Left lung (tissue), 10 donors: ENCODE measurements around the gene RALGPS1. TPM values are rescaled to one million over a fixed set of nuclear protein-coding genes. Genes with fewer than 3 reads are reported as not detected.

Source experiments
- ATAC-seq: fragments of 200-7000 bp; cut with Tn5 transposase; one replicate; pipeline ENCODE4 v1.9.1; 2020; ENCODE audit warnings: moderate library complexity
- DNase-seq, 4 donors: peaks; one replicate each; pipeline ENCODE4 v3.0.0-alpha.2; 2013 to 2020
- H3K27ac ChIP-seq, 2 donors: fragments of 200-600 bp; sonication (generic) in 1 of 2; one replicate each; pipeline versions ENCODE4 v1.5.0 to v1.8.0; 2020 to 2021
- H3K27me3 ChIP-seq, 2 donors: fragments of 200-600 bp; sonication (generic) in 1 of 2; one replicate each; pipeline versions ENCODE4 v1.5.0 to v1.8.0; 2020 to 2021
- H3K36me3 ChIP-seq, 2 donors: fragments of 200-600 bp; sonication (generic) in 1 of 2; one replicate each; pipeline versions ENCODE4 v1.5.0 to v1.8.0; 2020 to 2021
- H3K4me1 ChIP-seq, 2 donors: fragments of 200-600 bp; one replicate each; pipeline ENCODE4 v1.8.0; 2021
- H3K4me3 ChIP-seq, 2 donors: fragments of 200-600 bp; sonication (generic) in 1 of 2; one replicate each; pipeline versions ENCODE4 v1.5.0 to v1.8.0; 2020 to 2021; ENCODE audit warnings: mild to moderate bottlenecking in 1 of 2
- H3K9me3 ChIP-seq, 2 donors: fragments of 200-600 bp; sonication (generic) in 1 of 2; one replicate each; pipeline versions ENCODE4 v1.5.0 to v1.8.0; 2020 to 2021
- intact Hi-C, 2 donors: fragments of 100-400 bp; cut with DNase I; formaldehyde crosslinking; loops; one replicate each; pipeline versions ENCODE4 v1.11.2 to v1.14.2; 2022
- polyA plus RNA-seq, 6 donors: library from polyadenylated mRNA; unstranded; fragments of 120-200 nt; gene quantifications; one replicate each; pipeline ENCODE4 v1.2.1, GENCODE V29; 2013; ENCODE audit not compliant: insufficient read length in 6 of 6
- total RNA-seq, 2 donors: library from RNA; stranded (reverse); fragmentation: NEBNext Ultra II Directional; extraction: Animal tissue kit (Norgen Biotek cat#: 25700); gene quantifications; one replicate each; pipeline ENCODE4 v1.2.1, GENCODE V29; 2021
- TF ChIP-seq, protein P1 (sequence below), 2 donors: fragments of 200-600 bp; sonication (generic) in 1 of 2; IDR thresholded peaks; one replicate each; pipeline versions ENCODE4 v1.5.0 to v1.8.0; 2021; ENCODE audit warnings: antibody characterized with exemption in 2 of 2
- donor health status: DM: no; HTN: yes; CAD: no.
- donor health status: DM: no; HTN: no; CAD: no.

Gene RALGPS1
- total and polyA plus RNA-seq, 8 donors = 11.9 to 27.6 (median 21.5) TPM

DNA sequence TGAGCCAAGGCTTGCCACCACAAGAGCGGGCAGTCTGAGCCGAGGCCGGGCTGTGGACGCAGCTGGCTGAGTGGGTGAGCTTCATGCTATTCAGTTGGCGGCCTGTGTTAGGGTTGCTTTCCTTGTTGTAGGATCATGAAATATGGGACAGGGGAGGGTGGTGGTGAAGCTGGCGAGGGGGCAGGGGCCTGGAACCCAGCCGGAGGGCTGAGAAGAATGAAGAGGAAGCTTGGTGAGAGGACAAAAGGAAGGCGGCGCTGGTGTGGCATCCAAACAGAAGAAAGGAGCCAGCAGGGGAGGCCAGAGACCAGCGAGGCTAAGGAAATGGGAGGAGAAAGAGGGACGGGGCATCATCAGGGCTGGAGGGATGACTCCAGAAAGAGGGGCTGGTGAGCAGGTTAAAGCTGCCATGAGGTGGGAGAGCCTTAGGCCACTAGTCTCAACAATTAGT is 18.3 kb downstream of the RALGPS1 start:
- TF ChIP-seq, protein P1, sequence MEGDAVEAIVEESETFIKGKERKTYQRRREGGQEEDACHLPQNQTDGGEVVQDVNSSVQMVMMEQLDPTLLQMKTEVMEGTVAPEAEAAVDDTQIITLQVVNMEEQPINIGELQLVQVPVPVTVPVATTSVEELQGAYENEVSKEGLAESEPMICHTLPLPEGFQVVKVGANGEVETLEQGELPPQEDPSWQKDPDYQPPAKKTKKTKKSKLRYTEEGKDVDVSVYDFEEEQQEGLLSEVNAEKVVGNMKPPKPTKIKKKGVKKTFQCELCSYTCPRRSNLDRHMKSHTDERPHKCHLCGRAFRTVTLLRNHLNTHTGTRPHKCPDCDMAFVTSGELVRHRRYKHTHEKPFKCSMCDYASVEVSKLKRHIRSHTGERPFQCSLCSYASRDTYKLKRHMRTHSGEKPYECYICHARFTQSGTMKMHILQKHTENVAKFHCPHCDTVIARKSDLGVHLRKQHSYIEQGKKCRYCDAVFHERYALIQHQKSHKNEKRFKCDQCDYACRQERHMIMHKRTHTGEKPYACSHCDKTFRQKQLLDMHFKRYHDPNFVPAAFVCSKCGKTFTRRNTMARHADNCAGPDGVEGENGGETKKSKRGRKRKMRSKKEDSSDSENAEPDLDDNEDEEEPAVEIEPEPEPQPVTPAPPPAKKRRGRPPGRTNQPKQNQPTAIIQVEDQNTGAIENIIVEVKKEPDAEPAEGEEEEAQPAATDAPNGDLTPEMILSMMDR (IDR thresholded peaks at IDR 0.05) = no peak
- H3K9me3 ChIP-seq = no peaks in the 10 kb centered on the region

DNA sequence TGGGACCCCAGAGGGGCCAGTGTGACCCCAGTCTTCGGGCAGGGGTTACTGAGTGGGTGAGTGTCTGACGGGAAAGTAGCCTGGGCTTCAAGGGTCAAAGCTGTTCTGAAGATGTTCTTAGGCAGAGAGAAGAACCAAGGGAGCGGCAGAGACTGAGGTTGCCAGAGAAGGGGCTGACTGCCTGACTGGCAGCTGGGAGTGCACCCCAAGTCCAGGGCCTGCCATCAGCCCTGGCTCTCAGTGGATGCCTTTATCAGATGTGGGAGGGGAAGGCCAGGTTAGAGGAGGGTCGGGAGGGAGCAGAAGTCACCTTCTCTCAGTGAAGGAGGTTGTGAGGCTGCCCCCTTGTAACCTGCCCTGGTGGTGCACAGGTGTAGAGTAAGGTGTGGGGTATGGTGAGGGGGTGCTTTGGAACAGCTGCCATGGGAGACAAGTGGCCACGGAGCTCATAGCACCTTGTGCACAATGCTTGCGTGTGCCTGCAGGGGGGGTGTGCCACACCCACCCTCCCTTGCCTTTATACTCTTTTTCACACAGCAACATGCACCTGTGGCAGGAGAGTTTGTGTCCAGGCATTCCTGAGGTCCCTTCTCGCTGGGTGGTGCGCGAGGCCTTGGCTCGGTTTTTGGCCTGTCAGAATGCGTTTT is 18.9 kb downstream of the RALGPS1 start:
- intact Hi-C loops = loop anchor here in 1 of 2 donors (10.0 kb wide), 1 partner anchor 271 kb away; no protein-coding TSS in a partner anchor
- no peak overlapping the region for H3K4me3 ChIP-seq

More for the DNA sequence above, 18.3 kb downstream of the RALGPS1 start:
- no peaks in the 10 kb centered on the region for H3K27me3 ChIP-seq
- no peak for ATAC-seq
- DNase-seq = no peak
- intact Hi-C loops = loop anchor here in 1 of 2 donors (10.0 kb wide), 1 partner anchor 272 kb away; no protein-coding TSS in a partner anchor
- no peak overlapping the region for H3K27ac ChIP-seq
- no peaks in the 10 kb centered on the region for H3K36me3 ChIP-seq
- no peaks in the 10 kb centered on the region for H3K4me1 ChIP-seq
- no peak overlapping the region for H3K4me3 ChIP-seq

DNA sequence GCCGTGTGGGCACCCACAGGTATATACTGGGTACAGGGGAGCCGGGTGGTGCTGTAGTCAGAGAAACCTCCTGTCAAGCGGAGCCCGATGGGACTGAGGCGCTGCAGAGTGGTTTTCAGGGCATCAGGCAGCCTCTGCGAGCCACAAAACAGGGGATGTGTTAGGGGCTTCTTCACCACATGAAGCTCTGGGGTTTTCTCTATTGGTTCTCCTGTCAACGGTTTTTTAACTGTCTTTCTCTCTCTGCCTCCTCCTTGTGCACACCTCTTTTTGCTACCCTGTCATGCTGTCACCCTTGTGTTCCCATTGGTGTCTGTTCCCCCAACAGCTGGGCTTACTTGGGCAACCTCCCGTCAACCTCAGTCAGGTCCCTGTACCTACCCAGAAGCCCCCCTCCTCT is 19.9 kb downstream of the RALGPS1 start:
- DNase-seq (no peak), ATAC-seq (no peak)
- H3K4me3 ChIP-seq = no peak overlapping the region
- intact Hi-C loops = loop anchor here in 1 of 2 donors (10.0 kb wide), 1 partner anchor 270 kb away; no protein-coding TSS in a partner anchor
- H3K9me3 ChIP-seq = no peaks in the 10 kb centered on the region
- H3K36me3 ChIP-seq = no peaks in the 10 kb centered on the region
- H3K27me3 ChIP-seq = no peaks in the 10 kb centered on the region
- H3K27ac ChIP-seq = no peak overlapping the region
- TF ChIP-seq, protein P1 (IDR thresholded peaks at IDR 0.05) = no peak
- H3K4me1 ChIP-seq = no peaks in the 10 kb centered on the region

More for the DNA sequence above, 18.9 kb downstream of the RALGPS1 start:
- no peaks in the 10 kb centered on the region for H3K36me3 ChIP-seq
- no peaks in the 10 kb centered on the region for H3K9me3 ChIP-seq
- DNase-seq (no peak), ATAC-seq (no peak)
- no peaks in the 10 kb centered on the region for H3K4me1 ChIP-seq
- no peak overlapping the region for H3K27ac ChIP-seq
- TF ChIP-seq, protein P1 (IDR thresholded peaks at IDR 0.05) = no peak
- no peaks in the 10 kb centered on the region for H3K27me3 ChIP-seq

DNA sequence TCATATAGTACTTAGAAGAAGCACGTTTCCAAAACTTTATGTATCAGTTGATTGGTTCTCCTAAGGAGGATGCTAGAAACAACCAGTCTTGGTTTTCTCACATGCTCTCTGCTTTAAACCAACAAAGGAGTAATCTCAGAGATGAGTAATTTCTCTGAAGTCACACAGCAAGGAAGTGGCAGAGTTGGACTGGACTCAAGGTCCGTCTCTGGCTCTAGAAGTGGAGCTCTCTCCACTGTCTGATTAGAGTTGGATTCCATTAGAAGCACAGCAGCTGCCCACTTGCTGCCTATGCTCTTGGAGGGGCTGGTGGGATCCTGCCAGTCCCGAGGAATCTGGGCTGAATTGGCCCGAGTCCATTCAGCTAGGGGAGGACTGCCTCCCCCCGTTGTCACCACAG is 21.0 kb downstream of the RALGPS1 start:
- Histone ChIP-seq H3K27me3 (no peaks in the 10 kb centered on the region), H3K4me1 (peaks cover 0 to 4% of the 10 kb centered on the region in 2 donors), H3K36me3 (no peaks in the 10 kb centered on the region), H3K27ac (no peak overlapping the region), H3K9me3 (no peaks in the 10 kb centered on the region), H3K4me3 (no peak overlapping the region)
- TF ChIP-seq, protein P1 (IDR thresholded peaks at IDR 0.05) = no peak
- DNase-seq = no peak
- intact Hi-C loops = loop anchor here in 1 of 2 donors (10.0 kb wide), 1 partner anchor 269 kb away; no protein-coding TSS in a partner anchor
- no peak for ATAC-seq

DNA sequence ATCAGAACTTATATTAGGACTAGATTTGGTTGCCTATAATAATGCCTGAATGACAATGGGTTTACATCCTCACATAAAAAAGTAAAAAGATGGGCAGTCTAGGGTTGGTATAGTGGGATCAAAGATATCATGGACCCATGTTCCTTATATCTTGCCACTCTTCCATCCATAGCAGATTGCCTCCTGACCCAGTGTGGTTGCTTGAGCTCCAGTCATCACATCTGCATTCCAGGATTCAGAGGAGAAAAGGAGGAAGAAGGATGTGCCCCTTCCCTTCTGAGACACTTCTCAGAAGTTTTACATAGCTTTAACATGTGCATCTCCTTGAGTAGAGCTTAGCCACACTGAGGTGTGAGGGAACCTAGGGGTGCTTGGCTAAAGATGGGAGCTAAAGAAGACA is 22.9 kb downstream of the RALGPS1 start:
- Histone ChIP-seq H3K9me3 (no peaks in the 10 kb centered on the region), H3K4me1 (peaks cover 0 to 7% of the 10 kb centered on the region in 2 donors), H3K36me3 (no peaks in the 10 kb centered on the region), H3K27me3 (no peaks in the 10 kb centered on the region), H3K27ac (no peak overlapping the region), H3K4me3 (no peak overlapping the region)
- ATAC-seq (no peak), DNase-seq (no peak)
- TF ChIP-seq, protein P1 (IDR thresholded peaks at IDR 0.05) = no peak
- intact Hi-C loops = loop anchor here in 1 of 2 donors (10.0 kb wide), 1 partner anchor 267 kb away; no protein-coding TSS in a partner anchor
